Measurements from ENCODE around the gene CCL19. TPM values are rescaled to one million over a fixed set of nuclear protein-coding genes. Genes with fewer than 3 reads are reported as not detected.

The CCL19 gene
- total RNA-seq, 4 donors from 2014 or later: 0.57 to 0.71 TPM; not detected in 2

GRCh38 chr9:34688329-34689115 lies 2.6 kb downstream of the CCL19 start:
- intact Hi-C loops (cut with DNase I): no loop called here
- no peaks in the 10 kb centered on the region for H3K27me3 ChIP-seq
- no peak overlapping the region for H3K27ac ChIP-seq (replicated peaks in 1 of 4)
- peaks cover 0 to 13% (median 0%) of the 10 kb centered on the region in 4 donors for H3K4me1 ChIP-seq
- no peak for DNase-seq (ENCODE audit: extremely low spot score)
- no peak overlapping the region for H3K4me3 ChIP-seq
- TF ChIP-seq EP300 (IDR thresholded peaks at IDR 0.05) (no peak), POLR2AphosphoS5 (IDR thresholded peaks at IDR 0.05) (no peak), POLR2A (IDR thresholded peaks at IDR 0.05; ENCODE audit: low read depth) (no peak), CTCF (IDR thresholded peaks at IDR 0.05) (no peak)
- H3K9me3 ChIP-seq: no peaks in the 10 kb centered on the region
- WGBS: 86% methylated on average over 2 of the region's 5 CpGs
- peaks cover 0 to 1% (median 0%) of the 10 kb centered on the region in 4 donors for H3K36me3 ChIP-seq

GRCh38 chr9:34687276-34688030 lies 3.6 kb downstream of the CCL19 start:
- no peak for TF ChIP-seq EP300 (IDR thresholded peaks at IDR 0.05)
- no peak for TF ChIP-seq POLR2AphosphoS5 (IDR thresholded peaks at IDR 0.05)
- TF ChIP-seq CTCF (IDR thresholded peaks at IDR 0.05): no peak
- H3K27me3 ChIP-seq: no peaks in the 10 kb centered on the region
- WGBS: 86% methylated on average over 10 of the region's 10 CpGs
- no peaks in the 10 kb centered on the region for H3K9me3 ChIP-seq
- no peak for DNase-seq (ENCODE audit: extremely low spot score)
- peaks cover 0 to 13% (median 0%) of the 10 kb centered on the region in 4 donors for H3K4me1 ChIP-seq
- no peak overlapping the region for H3K27ac ChIP-seq (replicated peaks in 1 of 4)
- no peak overlapping the region for H3K4me3 ChIP-seq
- intact Hi-C loops (cut with DNase I): no loop called here
- peaks cover 0 to 7% (median 1%) of the 10 kb centered on the region in 4 donors for H3K36me3 ChIP-seq

- WGBS: 77% methylated on average over 1 of the region's 1 CpG
- no peak overlapping the region for H3K27ac ChIP-seq (replicated peaks in 1 of 4)
- H3K27me3 ChIP-seq: no peaks in the 10 kb centered on the region
- H3K4me3 ChIP-seq: no peak overlapping the region
- no peaks in the 10 kb centered on the region for H3K9me3 ChIP-seq
- H3K36me3 ChIP-seq: peaks cover 0 to 9% (median 4%) of the 10 kb centered on the region in 4 donors
- DNase-seq (ENCODE audit: extremely low spot score): no peak
- intact Hi-C loops (cut with DNase I): no loop called here
- TF ChIP-seq POLR2AphosphoS5 (IDR thresholded peaks at IDR 0.05): no peak
- TF ChIP-seq POLR2A (IDR thresholded peaks at IDR 0.05; ENCODE audit: low read depth): no peak
- TF ChIP-seq CTCF (IDR thresholded peaks at IDR 0.05): no peak
- no peak for TF ChIP-seq EP300 (IDR thresholded peaks at IDR 0.05)
- peaks cover 0 to 13% (median 0%) of the 10 kb centered on the region in 4 donors for H3K4me1 ChIP-seq
These were observed 4.3 kb downstream of the CCL19 start for GRCh38 chr9:34686732-34687131.

GRCh38 chr9:34686231-34686630 lies 4.8 kb downstream of the CCL19 start:
- Histone ChIP-seq H3K4me1 (peaks cover 0 to 10% (median 0%) of the 10 kb centered on the region in 4 donors), H3K27ac (replicated peaks in 1 of 4) (no peak overlapping the region), H3K4me3 (no peak overlapping the region), H3K36me3 (peaks cover 0 to 14% (median 6%) of the 10 kb centered on the region in 4 donors), H3K27me3 (no peaks in the 10 kb centered on the region), H3K9me3 (no peaks in the 10 kb centered on the region)
- DNase-seq (ENCODE audit: extremely low spot score): no peak
- intact Hi-C loops (cut with DNase I): no loop called here
- WGBS: 83% methylated on average over 5 of the region's 5 CpGs
- TF ChIP-seq EP300 (IDR thresholded peaks at IDR 0.05) (no peak), POLR2A (IDR thresholded peaks at IDR 0.05; ENCODE audit: low read depth) (no peak)

GRCh38 chr9:34685591-34685990 lies 5.5 kb downstream of the CCL19 start:
- WGBS: 92% methylated on average over 4 of the region's 4 CpGs
- no peak for DNase-seq (ENCODE audit: extremely low spot score)
- H3K27ac ChIP-seq (replicated peaks in 1 of 4): no peak overlapping the region
- no peak overlapping the region for H3K4me3 ChIP-seq
- intact Hi-C loops (cut with DNase I): no loop called here
- peaks cover 0 to 18% (median 8%) of the 10 kb centered on the region in 4 donors for H3K36me3 ChIP-seq
- peaks cover 0 to 10% (median 0%) of the 10 kb centered on the region in 4 donors for H3K4me1 ChIP-seq
- no peaks in the 10 kb centered on the region for H3K9me3 ChIP-seq
- TF ChIP-seq POLR2AphosphoS5 (IDR thresholded peaks at IDR 0.05): no peak
- TF ChIP-seq CTCF (IDR thresholded peaks at IDR 0.05): no peak
- TF ChIP-seq POLR2A (IDR thresholded peaks at IDR 0.05; ENCODE audit: low read depth): no peak
- TF ChIP-seq EP300 (IDR thresholded peaks at IDR 0.05): no peak
- H3K27me3 ChIP-seq: no peaks in the 10 kb centered on the region

Measured in esophagus muscularis mucosa (tissue), 4 donors.